ENCODE data around the gene POLR2I.

Gene POLR2I

GRCh38 chr19:36114721-36115452 lies at the start of gene POLR2I:
Gene POLR2I (minus strand): TSS chr19:36114875. CDS start chr19:36114856, 19 bp downstream.
- DNase-seq (ENCODE audit: low read depth in 3 of 3) = peak; percentile 94 to 98 (median 97)

- no peak for DNase-seq (ENCODE audit: low read depth in 3 of 3)
Observed at GRCh38 chr19:36163813-36164212, 49.1 kb upstream of the POLR2I start.

GRCh38 chr19:36160821-36161596 lies 46.3 kb upstream of the POLR2I start:
- DNase-seq (ENCODE audit: low read depth in 3 of 3) = no peak

- no peak for DNase-seq (ENCODE audit: low read depth in 3 of 3)
Observed at GRCh38 chr19:36153126-36153525, 38.5 kb upstream of the POLR2I start.

GRCh38 chr19:36152352-36153091 lies 37.8 kb upstream of the POLR2I start, which contains the start of gene COX7A1:
Gene COX7A1 (minus strand): TSS chr19:36152447. CDS start chr19:36152407, 40 bp downstream.
- DNase-seq (ENCODE audit: low read depth in 3 of 3) = no peak

- no peak for DNase-seq (ENCODE audit: low read depth in 3 of 3)
Observed at GRCh38 chr19:36152019-36152351, 37.3 kb upstream of the POLR2I start.

- no peak for DNase-seq (ENCODE audit: low read depth in 3 of 3)
Observed at GRCh38 chr19:36151144-36152018, 36.7 kb upstream of the POLR2I start.

GRCh38 chr19:36150586-36150985 lies 35.9 kb upstream of the POLR2I start:
- no peak for DNase-seq (ENCODE audit: low read depth in 3 of 3)

- DNase-seq (ENCODE audit: low read depth in 3 of 3) = no peak
Observed at GRCh38 chr19:36149673-36150406, 35.2 kb upstream of the POLR2I start.

- DNase-seq (ENCODE audit: low read depth in 3 of 3) = no peak
Observed at GRCh38 chr19:36144624-36145023, 29.9 kb upstream of the POLR2I start.

- DNase-seq (ENCODE audit: low read depth in 3 of 3) = no peak
Observed at GRCh38 chr19:36142496-36142895, 27.8 kb upstream of the POLR2I start.

- DNase-seq (ENCODE audit: low read depth in 3 of 3) = no peak
Observed at GRCh38 chr19:36142046-36142445, 27.4 kb upstream of the POLR2I start.

GRCh38 chr19:36141039-36141927 lies 26.6 kb upstream of the POLR2I start:
- peak; percentile 83 to 90 (median 86) for DNase-seq (ENCODE audit: low read depth in 3 of 3)

GRCh38 chr19:36140304-36141038 lies 25.8 kb upstream of the POLR2I start:
- DNase-seq (ENCODE audit: low read depth in 3 of 3) = peak in 2 of 3 experiments; percentile 14 to 16

GRCh38 chr19:36139473-36140303 lies 25.0 kb upstream of the POLR2I start, which contains the start of gene CAPNS1:
Gene CAPNS1 (plus strand): TSS chr19:36140066. CDS start chr19:36141012, 946 bp downstream.
- DNase-seq (ENCODE audit: low read depth in 3 of 3) = peak; percentile 82 to 88 (median 84)

- no peak for DNase-seq (ENCODE audit: low read depth in 3 of 3)
Observed at GRCh38 chr19:36139120-36139472, 24.4 kb upstream of the POLR2I start.

- no peak for DNase-seq (ENCODE audit: low read depth in 3 of 3)
Observed at GRCh38 chr19:36136964-36137686, 22.4 kb upstream of the POLR2I start.
